ENCODE results near the gene GLI3. TPM values are rescaled to one million over a fixed set of nuclear protein-coding genes. Genes with fewer than 3 reads are reported as not detected.

Gene GLI3
- total RNA-seq, 1 donor from 2014 or later, result 9.0 TPM

- H3K4me1 Mint-ChIP-seq (ENCODE audit: low read depth), result no peaks in the 10 kb centered on the region
- TF ChIP-seq CTCF (IDR thresholded peaks at IDR 0.05; ENCODE audit: unreplicated experiment), result no peak
- no peaks in the 10 kb centered on the region for H3K9me3 Mint-ChIP-seq (ENCODE audit: low read depth)
- H3K27ac Mint-ChIP-seq, result no peak overlapping the region
- no peak overlapping the region for H3K4me3 Mint-ChIP-seq (ENCODE audit: low read depth)
- peaks cover 30% of the 10 kb centered on the region for H3K27me3 Mint-ChIP-seq
- H3K36me3 Mint-ChIP-seq (ENCODE audit: insufficient read depth), result no peaks in the 10 kb centered on the region
- DNase-seq (ENCODE audit: low spot score, unreplicated experiment), result no peak
Measured at GRCh38 chr7:42057331-42057730, 179.7 kb downstream of the GLI3 start.

GRCh38 chr7:42055171-42055570 lies 181.8 kb downstream of the GLI3 start:
- Mint-ChIP-seq H3K9me3 (ENCODE audit: low read depth) (no peaks in the 10 kb centered on the region), H3K27me3 (peaks cover 30% of the 10 kb centered on the region), H3K4me1 (ENCODE audit: low read depth) (no peaks in the 10 kb centered on the region), H3K27ac (no peak overlapping the region), H3K4me3 (ENCODE audit: low read depth) (no peak overlapping the region), H3K36me3 (ENCODE audit: insufficient read depth) (no peaks in the 10 kb centered on the region)
- TF ChIP-seq CTCF (IDR thresholded peaks at IDR 0.05; ENCODE audit: unreplicated experiment), result no peak
- DNase-seq (ENCODE audit: low spot score, unreplicated experiment), result no peak

GRCh38 chr7:42053834-42054233 lies 183.2 kb downstream of the GLI3 start:
- H3K4me3 Mint-ChIP-seq (ENCODE audit: low read depth), result no peak overlapping the region
- no peak for DNase-seq (ENCODE audit: low spot score, unreplicated experiment)
- no peak overlapping the region for H3K27ac Mint-ChIP-seq
- peaks cover 38% of the 10 kb centered on the region for H3K27me3 Mint-ChIP-seq
- no peaks in the 10 kb centered on the region for H3K36me3 Mint-ChIP-seq (ENCODE audit: insufficient read depth)
- TF ChIP-seq CTCF (IDR thresholded peaks at IDR 0.05; ENCODE audit: unreplicated experiment), result no peak
- no peaks in the 10 kb centered on the region for H3K9me3 Mint-ChIP-seq (ENCODE audit: low read depth)
- H3K4me1 Mint-ChIP-seq (ENCODE audit: low read depth), result no peaks in the 10 kb centered on the region

GRCh38 chr7:42049761-42050160 lies 187.2 kb downstream of the GLI3 start:
- Mint-ChIP-seq H3K4me3 (ENCODE audit: low read depth) (no peak overlapping the region), H3K27me3 (peaks cover 60% of the 10 kb centered on the region), H3K36me3 (ENCODE audit: insufficient read depth) (no peaks in the 10 kb centered on the region), H3K4me1 (ENCODE audit: low read depth) (no peaks in the 10 kb centered on the region), H3K9me3 (ENCODE audit: low read depth) (no peaks in the 10 kb centered on the region), H3K27ac (no peak overlapping the region)
- TF ChIP-seq CTCF (IDR thresholded peaks at IDR 0.05; ENCODE audit: unreplicated experiment), result no peak
- DNase-seq (ENCODE audit: low spot score, unreplicated experiment), result no peak

- Mint-ChIP-seq H3K4me3 (ENCODE audit: low read depth) (no peak overlapping the region), H3K4me1 (ENCODE audit: low read depth) (no peaks in the 10 kb centered on the region), H3K27me3 (peaks cover 55% of the 10 kb centered on the region), H3K9me3 (ENCODE audit: low read depth) (no peaks in the 10 kb centered on the region), H3K36me3 (ENCODE audit: insufficient read depth) (no peaks in the 10 kb centered on the region), H3K27ac (no peak overlapping the region)
- DNase-seq (ENCODE audit: low spot score, unreplicated experiment), result no peak
- TF ChIP-seq CTCF (IDR thresholded peaks at IDR 0.05; ENCODE audit: unreplicated experiment), result no peak
Measured at GRCh38 chr7:42046483-42046882, 190.5 kb downstream of the GLI3 start.
